ENCODE measurements around the gene C12orf43.

Gene C12orf43

DNA sequence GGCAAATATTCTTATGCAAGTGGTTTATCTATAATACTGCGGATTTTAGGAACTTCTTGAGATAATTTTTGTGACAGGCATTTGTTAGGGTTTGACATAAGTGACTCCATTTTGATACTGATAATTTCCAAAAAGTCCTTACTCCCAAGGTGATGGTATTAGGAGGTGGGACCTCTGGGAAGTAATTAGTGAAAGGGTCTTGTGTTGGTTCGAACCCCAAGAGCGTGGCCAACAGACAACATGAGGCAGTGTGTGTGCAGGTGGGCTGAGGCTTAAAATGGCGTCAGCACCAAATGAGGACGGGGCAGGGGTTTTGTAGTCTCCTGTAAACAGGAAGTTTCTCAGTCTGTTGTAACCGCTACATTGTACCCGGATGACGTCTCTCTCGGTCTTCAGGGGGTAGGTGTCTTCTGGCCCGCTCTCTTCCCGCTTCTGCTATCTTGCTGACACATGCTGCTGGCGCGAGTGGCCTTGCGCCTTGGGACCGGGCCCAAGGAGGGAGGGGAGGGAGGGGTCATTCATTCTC lies 1.7 kb upstream of the C12orf43 start:
- H3K4me3 ChIP-seq (replicated peaks; ENCODE audit: low read depth, low read length), result no peak overlapping the region
- TF ChIP-seq, protein P1, sequence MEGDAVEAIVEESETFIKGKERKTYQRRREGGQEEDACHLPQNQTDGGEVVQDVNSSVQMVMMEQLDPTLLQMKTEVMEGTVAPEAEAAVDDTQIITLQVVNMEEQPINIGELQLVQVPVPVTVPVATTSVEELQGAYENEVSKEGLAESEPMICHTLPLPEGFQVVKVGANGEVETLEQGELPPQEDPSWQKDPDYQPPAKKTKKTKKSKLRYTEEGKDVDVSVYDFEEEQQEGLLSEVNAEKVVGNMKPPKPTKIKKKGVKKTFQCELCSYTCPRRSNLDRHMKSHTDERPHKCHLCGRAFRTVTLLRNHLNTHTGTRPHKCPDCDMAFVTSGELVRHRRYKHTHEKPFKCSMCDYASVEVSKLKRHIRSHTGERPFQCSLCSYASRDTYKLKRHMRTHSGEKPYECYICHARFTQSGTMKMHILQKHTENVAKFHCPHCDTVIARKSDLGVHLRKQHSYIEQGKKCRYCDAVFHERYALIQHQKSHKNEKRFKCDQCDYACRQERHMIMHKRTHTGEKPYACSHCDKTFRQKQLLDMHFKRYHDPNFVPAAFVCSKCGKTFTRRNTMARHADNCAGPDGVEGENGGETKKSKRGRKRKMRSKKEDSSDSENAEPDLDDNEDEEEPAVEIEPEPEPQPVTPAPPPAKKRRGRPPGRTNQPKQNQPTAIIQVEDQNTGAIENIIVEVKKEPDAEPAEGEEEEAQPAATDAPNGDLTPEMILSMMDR (IDR thresholded peaks at IDR 0.05; ENCODE audit: low read length, missing control alignments), result no peak
- DNase-seq (ENCODE audit: low read depth), result no peak

DNA sequence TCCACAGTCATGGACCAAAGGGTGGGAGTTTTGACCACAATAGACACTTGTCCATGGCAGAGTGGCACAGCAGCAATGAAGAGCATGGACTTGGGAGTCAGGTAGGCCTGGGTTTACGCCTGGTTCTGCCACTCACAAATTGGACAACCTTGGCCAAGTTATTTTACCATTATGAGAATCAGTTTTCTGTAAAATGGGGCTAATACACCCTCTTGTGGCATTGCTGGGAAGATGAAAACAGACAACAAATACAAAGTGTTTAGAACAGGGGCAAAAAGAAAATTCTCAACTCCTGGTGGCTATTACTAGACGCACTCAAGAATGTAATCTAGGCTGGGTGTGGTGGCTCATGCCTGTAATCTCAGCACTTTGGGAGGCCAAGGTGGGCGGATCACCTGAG lies 2.6 kb downstream of the C12orf43 start:
- no peak for DNase-seq (ENCODE audit: low read depth)
- TF ChIP-seq, protein P1 (IDR thresholded peaks at IDR 0.05; ENCODE audit: low read length, missing control alignments), result no peak
- no peak overlapping the region for H3K4me3 ChIP-seq (replicated peaks; ENCODE audit: low read depth, low read length)

DNA sequence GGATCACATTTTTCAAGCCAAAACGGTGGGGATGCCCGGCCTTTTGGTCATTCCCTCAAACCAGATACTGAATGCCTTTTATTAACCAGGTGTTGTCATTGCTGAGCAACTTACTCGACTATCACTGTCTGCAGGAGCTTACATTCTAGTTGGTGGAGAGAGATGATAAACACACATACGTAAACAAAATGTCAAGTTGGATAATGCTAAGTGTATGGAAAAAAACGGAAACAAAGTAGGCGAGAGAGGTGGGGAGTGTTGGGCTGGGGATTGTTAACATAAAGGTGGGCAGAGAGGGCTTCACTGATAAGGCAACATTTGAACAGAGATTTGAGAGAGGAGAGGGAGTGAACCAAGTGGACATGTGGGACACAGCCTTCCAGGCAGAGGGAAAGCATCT lies 4.5 kb downstream of the C12orf43 start:
- TF ChIP-seq, protein P1 (IDR thresholded peaks at IDR 0.05; ENCODE audit: low read length, missing control alignments), result no peak
- no peak overlapping the region for H3K4me3 ChIP-seq (replicated peaks; ENCODE audit: low read depth, low read length)
- no peak for DNase-seq (ENCODE audit: low read depth)

DNA sequence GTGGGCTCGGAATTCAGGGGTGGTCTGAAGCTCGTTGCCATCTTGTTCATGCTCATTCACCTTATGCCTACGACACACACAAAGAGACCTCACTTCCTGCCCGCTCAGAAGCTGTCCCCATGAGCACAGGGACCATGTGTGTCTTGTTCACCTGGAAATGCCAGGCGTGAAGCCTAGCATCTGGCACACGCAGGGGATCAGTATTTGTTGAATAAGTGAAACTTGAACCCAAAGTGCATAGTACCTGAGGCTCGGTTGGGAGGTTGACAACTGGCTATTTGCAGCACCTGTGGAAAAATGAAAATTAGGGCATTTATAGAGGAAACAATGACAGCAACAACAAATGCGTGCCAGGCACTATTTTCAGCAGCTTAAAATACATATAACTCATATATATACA lies 5.4 kb downstream of the C12orf43 start:
- H3K4me3 ChIP-seq (replicated peaks; ENCODE audit: low read depth, low read length), result no peak overlapping the region
- TF ChIP-seq, protein P1 (IDR thresholded peaks at IDR 0.05; ENCODE audit: low read length, missing control alignments), result no peak
- DNase-seq (ENCODE audit: low read depth), result no peak

DNA sequence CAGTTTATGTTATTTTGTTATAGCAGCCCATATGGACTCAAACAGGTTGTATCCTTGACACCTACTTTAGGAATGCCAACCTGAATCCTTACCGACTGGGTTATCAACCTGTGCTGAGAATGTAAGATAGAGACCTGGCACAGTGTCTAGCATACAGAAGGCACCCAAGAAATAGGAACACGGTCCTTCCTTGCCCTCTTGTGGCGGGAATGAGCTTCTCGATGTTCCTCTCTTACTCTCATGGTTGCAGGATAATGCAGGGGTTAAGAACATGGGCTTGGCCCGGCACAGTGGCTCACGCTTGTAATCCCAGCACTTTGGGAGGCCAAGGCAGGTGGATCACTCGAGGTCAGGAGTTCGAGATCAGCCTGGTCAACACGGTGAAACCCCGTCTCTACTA lies 6.5 kb downstream of the C12orf43 start:
- TF ChIP-seq, protein P1 (IDR thresholded peaks at IDR 0.05; ENCODE audit: low read length, missing control alignments), result peak; percentile 50
- H3K4me3 ChIP-seq (replicated peaks; ENCODE audit: low read depth, low read length), result no peak overlapping the region
- peak; percentile 50 for DNase-seq (ENCODE audit: low read depth)

DNA sequence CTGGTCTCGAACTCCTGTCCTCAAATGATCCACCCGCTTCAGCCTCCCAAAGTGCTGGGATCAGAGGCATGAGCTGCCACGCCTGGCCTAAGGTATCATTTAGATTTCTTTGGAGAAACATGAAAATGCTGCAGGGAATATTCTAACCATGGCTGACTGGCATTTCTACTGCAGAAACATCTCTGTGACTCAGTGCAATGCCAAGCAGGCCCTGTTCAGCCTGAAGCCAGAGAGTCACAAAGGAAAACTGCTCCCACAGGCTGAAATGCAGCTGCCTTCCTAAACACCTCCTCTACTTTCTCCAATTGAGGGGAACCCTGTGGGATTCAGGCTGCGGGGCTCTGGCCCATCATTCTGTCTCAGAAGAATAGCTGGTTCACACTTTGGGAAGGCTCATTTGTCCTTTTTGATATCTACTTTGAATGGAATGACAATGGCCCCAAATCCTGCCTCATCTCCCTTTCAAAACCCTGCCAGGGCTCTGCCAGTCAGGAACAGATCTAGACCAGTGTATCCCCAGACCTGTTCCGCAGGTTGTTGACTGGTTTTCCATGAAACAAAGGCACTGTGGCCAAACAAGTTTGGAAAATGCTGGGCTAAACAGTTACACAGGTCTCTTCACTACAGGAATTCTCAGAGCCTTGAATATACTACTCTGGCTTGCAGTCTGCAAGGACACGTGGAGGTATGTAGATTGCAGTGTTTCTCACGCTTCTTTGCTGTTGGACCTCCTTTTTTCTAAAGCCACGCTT lies 7.8 kb downstream of the C12orf43 start:
- TF ChIP-seq, protein P1 (IDR thresholded peaks at IDR 0.05; ENCODE audit: low read length, missing control alignments), result no peak

More for the DNA sequence above, 7.8 kb downstream of the C12orf43 start:
- no peak for DNase-seq (ENCODE audit: low read depth)
- H3K4me3 ChIP-seq (replicated peaks; ENCODE audit: low read depth, low read length), result no peak overlapping the region
